Activated T-cell treated with anti-CD3 and anti-CD28 coated beads for 24 hours (primary cell): ENCODE data around the gene MAPK11.
A peak's percentile ranks its signal among the peaks of the same experiment; 100 is the strongest.

Source experiments
- DNase-seq: peaks from one replicate; pipeline ENCODE4 v3.0.0-alpha.2; 2020; ENCODE audit warnings: low read depth

MAPK11 gene

DNA sequence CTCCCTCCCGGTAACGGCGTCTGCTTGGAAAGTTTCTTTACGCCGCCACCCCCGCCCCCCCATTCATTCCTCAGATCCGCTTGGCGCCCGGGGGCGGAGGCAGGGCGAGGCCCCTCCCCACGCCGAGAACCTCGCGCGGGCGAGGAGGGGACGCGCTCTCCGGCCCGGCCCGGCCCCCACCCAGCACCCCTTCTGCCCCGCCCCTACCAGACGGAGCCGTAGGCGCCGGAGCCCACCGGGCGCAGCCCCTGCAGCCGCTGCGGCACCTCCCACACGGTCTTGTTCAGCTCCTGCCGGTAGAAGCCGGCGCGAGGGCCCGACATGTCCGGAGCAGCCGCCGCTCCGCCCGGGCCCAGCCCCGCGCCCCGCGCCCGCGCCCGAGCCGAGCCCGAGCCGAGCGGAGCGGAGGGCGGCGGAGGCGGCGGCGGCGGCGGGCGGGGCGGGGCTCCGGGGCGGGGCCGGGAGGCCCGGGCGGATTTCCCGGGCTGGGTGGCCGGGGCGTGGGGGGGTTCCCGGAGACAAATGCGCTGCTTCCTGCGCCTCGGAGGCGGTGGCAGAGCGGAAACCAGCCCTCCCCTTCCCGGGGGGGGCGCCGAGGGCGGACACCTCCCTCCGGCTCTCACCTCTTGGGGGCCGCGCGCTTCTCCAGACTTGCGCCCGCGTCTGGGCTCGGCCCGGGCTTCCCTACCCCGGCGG lies at the start of gene MAPK11:
MAPK11 (minus strand) TSS at position 411 of the 696 bp plus-strand sequence; CDS start at position 323, 88 bp downstream.
- peak; percentile 67 for DNase-seq

DNA sequence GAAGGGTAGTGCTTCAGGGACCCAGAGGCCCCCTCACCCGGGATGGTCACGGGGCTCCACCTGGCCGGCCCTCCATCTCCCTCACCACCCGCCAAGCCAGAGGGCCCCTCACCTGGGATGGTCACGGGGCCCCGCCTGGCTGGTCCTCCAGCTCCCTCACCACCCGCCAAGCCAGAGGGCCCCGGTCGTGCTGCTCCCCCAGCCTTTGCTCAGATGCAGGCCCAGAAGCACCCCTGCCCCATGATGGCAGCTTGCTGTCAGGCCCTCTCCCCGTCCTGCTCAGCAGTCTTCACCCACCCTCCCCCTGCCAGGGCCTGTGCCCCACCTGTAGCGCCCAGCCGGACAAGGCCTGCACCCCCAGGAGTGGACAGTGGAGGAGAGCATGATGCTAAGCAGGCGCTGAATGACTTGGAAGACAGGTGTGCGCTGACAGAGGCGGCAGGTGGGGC lies 49.3 kb upstream of the MAPK11 start:
- no peak for DNase-seq

DNA sequence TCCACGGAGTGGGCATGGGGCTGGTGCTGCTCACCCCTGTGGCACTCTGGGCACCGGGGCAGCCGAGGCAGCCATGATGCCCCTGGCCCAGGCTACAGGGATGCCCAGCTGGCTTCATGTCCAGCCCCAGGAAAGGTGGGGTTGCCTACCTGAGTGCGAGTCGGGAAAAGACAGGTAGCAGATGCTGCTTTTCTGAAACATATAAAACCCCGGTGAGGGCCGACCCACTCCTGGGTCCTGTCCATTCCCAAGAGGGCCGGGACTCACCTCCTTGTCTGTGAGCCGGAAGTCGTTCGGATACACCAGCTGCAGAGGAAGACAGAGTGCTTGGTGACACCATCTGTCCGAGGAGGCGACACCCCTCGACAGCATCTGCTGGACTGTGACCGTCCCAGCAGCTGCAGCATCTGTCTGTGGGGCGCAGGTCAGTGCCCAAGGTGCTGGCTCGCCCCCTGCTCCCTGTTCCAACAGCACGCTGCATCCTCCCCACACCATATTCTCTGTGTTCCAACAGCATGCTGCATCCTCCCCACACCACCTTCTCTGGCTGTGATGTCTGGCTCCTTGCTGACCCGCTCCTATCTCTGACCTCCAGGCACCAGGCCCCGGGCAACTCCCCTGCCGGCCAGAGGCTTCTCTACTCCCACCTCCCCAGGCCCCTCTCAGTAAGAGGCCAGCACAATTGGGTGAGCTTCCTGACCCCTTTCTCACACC lies 48.7 kb upstream of the MAPK11 start:
- no peak for DNase-seq

DNA sequence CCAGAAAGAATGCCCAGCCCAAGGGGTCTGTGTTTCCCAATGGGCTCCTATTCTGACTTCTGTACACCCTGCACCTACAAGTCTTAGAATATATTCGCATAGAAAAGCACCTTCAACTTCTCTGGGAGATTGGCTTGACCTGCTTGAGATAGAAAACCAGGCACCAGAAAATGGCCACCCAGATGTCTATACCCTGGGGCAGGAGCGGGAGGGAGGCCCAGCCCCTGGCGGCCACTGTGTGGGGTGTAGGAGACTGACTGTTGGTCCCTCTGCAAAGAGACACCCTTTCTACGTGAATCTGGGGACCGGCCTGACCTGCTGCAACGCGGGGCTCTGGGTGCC lies 48.1 kb upstream of the MAPK11 start:
- DNase-seq, result no peak

DNA sequence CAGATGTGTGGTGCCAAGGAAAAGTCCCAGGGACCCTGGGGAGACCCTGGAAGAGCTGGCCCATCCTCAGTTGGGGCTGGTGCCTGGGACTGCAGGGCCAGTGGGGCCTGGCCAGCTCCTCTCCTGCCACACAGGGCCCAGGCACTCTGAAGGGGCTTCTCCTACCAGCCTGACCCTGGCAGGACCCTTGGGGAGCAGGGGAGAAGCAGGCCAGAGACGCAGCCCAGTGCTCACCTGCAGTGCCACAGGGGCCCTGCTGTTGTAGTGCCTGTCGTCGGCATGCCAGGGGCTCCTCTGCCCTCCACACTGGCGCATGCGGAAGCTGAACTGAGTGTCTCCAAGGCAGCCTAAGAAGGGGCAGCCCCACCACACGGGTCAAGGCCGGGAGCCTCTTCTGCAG lies 47.5 kb upstream of the MAPK11 start:
- no peak for DNase-seq

DNA sequence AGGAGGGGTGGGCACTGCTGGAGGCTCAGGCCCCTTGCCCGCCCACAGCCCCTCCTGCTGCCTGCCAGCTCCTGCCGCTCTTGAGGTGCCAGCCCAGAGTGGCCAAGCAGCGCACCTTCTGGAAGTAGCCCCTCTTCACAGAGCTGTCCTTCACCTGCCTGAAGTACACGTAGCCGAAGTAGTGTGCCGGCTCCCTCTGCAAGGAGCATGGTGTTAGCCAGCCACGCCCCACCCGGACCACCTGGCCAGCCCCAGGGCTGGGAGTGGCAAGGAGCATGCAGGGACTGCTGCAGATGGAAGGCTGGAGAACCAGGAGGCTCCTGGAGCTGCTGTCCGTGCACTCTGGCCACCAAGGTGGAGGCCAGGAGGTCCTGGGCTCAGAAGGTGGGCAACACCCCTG lies 47.0 kb upstream of the MAPK11 start:
- DNase-seq, result no peak

DNA sequence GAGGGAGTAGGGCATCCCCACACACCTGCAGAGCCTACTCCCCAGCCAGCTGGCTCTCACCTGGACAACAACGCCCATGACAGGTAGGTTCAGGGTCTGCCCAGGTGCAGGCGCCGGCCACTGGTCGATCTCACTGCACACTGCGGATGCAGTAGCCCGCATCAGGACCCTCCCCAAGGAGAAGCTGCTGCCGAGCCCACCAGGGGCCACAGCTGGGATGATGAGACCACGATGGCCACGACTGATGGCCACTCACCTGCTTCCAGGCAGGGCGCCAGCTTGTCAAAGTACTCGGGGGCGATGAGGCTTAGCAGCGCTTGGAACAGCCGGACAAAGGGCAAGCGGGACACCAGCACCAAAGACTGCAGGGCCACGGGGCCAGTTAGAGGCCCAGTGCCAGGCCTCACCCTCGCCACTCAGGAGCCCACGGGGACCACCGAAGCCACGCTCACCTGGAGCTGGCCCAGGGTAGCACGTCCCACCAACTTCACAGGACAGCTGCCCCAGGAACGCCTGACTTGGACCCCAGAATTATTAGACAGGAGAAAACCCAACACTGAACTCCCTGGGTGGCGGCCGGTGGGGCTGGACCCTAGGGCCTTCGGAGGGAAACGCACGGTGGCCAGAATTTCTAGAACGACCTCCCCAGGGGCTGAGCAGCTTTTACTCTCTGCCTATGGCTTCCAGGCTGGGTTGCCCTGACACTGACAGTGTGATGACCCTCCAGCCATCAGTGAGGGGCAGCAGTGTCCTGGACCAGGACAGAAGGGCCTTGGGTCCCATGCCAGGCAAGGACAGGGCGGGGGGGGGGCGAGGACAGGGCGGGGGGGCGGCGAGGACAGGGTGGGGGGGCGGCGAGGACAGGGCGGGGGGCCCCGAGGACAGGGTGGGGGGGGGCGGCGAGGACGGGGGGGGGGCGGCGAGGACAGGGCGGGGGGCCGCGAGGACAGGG lies 46.2 kb upstream of the MAPK11 start:
- no peak for DNase-seq

DNA sequence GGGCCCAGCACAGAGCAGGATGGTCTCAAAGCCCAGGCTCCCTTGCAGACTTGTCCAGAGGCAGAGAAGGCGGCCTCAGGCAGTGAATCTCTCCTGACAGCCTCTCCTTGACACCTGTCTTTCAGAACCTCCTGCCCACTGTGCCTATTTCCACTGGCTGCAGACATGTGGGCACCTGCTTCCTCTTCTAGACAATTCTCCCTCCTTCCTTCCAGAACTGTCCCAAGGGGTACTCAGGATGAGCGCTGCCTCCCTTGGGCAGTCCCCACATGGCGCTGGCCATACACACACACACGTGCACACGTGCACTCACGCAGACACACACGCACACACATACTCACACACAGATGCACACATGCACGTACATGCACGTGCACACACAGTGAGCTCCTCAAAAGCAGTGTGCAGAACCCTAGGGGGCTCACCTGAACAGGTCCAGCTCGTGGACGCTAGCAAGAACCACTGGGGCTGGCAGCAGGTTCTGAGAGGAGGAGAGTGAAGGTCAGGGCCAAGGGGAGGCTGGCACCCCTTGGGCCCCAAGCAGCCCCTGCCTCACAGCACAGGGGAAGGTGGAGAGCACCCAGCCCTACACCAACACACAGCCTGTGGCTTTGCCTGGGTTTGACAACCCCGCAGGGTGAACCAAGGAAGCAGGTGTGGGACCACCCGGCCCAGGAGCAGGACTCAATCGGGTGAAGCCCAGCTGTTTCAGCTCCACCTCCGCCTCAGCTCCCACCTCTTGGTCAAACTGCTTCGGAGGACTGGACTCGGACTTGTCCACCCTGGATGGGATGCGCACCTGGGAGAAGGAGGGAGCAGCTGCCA lies 45.3 kb upstream of the MAPK11 start:
- DNase-seq, result no peak

DNA sequence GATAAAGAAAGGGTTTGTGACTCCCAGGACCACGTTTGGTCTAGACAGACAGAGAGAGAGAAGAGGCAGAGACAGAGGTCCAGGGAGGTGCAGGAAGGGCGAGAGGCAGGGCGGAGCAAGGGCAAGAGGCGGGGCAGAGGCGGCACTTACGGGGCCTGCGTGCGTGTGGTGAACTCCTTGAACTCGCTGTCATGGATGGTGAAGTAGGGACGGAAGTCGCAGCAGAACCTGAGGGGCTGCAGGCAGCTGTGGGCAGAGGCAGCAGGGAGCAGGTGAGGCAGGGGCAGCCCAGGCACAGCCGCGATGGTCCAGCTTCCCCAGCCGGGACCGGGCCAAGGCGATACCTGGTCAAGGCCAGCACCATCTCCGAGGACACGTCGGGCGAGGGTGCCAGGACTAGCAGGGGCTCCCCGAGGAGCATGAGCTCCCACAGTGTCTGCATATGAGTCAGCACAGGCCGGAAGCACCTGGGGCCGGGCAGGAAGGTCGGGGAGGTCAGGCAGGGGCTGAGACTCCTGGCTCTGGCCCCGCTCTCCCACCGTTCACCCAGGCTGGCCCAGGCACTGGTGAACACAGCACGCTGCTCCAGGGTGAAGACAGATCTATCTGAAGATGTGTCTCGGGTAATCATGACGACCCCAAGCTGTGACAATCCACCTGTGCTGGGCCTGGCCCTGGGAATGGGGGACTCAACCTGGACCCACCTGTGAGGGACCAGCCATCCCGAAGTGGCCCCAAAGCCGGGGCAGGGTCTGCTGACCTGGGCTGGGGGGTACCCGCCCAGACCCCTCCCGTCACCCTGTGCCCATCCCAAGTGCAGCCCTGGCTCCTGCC lies 44.5 kb upstream of the MAPK11 start:
- DNase-seq, result peak; percentile 71

DNA sequence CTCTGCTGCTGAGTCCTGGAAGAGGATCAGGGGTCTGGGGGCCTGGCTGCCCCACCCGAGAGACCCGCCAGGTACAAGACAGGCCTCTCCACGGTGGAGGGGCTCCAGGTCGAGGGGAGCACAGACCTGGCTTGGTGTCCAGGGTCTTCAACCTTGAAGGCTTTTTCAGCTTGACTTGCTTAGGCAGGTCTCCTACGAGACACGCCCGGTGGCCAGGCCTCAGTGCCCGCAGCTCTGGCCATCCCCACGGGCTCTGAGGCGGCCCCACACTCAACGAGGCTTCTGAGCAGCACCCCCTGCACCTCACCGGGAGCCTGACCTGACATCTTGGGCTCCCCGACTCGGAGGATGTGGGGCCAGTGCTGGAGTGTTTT lies 43.9 kb upstream of the MAPK11 start:
- DNase-seq, result no peak

DNA sequence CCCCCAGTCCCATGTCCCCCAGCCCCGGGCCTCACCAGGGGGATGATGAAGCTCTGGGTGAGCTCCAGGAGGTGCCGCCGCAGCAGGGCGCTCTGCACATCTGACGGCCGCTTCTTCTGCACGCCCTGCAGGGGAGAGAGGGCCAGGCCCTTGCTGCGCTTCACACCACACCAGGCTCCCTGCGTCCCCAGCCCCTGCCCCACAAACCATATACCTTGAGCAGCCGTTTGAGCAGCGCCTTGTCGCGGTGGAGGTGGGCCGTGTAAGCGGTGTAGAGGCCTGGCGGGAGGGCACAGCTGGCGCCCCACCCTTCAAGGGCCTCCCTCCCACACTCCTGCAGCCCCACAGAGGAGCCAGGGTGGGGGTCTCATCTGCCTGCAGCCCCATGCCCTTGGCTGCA lies 43.4 kb upstream of the MAPK11 start:
- no peak for DNase-seq

DNA sequence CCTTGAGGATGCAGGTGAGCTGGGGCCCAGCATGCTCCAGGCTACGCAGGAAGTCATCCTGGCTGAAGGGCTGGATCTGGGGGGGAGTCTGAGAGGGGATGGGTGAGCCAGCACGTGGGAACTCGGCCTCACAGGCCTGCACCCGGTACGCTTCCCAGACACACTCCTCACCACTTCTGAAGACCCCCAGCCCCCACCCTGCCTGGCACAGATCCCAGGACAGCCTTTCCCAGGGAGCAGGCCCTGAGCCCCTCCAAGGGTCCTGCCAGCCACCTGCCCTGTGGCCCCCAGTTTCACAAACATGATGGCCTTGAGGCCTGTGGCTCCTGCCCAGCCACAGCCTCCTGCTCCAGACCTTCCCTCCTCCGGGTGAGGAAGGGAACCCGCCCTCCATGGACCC lies 42.8 kb upstream of the MAPK11 start:
- DNase-seq, result no peak

DNA sequence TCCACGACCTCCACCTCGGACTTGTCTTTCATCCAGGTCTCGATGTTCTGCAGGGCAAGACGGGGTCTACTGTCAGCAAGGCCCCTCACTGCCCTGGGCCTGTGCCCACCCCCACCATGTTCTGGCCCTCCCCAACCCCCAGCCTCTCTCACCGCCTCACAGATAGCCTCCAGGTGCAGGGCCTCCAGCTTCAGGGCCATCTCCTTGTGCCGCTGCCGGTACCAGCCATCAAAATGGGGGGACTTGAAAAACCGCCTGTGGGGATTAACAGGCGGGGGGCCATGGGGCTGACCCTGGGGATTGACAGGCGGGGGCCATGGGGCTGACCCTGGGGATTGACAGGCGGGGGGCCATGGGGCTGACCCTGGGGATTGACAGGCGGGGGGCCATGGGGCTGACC lies 42.2 kb upstream of the MAPK11 start:
- DNase-seq, result no peak

DNA sequence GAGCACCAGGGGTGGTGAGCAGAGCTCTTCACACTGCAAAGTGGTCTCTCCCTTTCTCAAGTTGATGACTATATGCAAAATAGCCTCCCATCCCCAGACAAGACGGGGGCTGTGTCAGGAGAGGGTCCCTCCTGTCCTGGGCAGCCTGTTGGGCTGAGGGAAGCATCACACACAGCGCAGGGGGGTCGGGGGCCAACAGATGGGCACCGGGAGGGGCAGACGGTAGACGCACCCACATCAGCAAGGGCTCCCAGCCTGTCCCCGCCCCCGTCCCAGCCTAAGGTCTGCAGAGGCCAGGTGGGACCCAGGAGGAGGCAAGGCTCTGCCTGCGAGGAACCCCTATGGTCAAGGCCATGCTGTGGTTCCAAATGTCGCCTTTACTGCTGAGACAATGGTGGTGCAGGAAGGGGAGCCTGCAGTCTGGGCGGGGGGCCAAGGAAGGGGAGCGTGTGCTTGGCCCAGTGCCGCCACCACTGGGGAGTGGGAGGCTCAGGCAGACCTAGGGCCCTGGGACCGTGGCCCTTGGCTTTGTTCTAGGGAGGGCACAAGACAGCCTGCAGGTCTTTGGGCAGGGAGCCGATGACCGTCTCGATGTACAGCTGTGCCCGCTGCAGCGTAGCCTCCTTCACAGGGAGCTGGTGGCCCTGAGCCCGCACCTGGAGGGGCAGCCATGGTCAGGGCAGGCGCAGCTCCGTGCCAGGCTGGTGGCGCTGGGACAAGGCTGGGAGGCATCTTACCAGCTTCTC lies 41.6 kb upstream of the MAPK11 start:
- no peak for DNase-seq

DNA sequence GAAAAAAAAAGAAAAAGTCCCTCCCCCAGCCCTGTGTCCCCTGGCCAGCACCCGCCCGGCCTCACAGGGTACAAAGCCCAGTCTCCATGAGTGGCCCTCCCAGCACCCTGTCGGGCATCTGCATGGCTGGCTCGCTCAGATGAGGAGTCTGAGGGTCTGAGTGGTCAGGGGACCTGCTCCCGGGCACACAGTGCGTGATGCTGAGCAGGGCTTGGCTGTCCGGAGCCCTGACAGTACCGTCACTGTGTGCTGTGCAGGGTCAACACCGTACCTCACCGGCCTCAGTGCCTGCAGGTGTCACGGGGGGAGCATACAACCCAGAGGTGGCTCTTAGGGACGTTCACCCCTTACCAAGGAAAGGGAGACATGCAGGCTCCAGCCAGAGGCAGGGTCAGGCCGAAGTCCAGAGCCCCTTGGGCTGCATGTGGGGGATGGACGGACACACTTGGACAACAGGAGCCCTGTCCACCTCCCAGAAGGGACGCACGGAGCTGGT lies 40.8 kb upstream of the MAPK11 start:
- no peak for DNase-seq

DNA sequence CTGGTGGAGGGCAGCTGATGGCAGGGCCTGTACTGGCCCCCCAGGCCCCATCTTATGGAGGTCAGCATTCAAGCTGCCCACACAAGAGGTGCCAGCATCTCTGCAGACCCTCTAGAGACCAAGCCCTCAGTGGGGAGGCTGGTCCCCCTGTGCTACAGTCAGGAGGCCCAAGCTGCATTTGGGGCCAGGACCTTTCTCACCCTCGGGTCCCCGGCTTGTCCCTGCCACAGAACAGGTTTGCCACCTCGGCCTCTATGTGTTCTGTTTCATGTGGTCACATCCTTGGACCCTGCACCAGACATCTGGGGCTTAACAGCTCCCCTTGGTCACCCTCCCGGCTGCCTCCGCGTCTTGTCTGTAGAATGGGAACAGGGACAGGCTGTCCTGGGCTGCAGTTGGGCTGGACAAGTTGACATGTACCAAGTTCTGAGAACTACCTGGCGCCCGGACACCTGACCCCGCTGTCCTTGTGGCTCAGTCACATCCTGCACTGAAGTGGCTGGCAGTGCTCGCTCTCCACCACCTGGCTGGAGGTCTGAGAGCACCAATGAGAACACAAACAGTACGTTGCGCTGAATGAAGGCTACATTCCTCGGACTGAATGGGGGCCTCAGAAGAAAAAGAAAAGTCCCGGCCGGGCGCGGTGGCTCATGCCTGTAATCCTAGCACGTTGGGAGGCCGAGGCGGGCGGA lies 40.0 kb upstream of the MAPK11 start:
- no peak for DNase-seq

DNA sequence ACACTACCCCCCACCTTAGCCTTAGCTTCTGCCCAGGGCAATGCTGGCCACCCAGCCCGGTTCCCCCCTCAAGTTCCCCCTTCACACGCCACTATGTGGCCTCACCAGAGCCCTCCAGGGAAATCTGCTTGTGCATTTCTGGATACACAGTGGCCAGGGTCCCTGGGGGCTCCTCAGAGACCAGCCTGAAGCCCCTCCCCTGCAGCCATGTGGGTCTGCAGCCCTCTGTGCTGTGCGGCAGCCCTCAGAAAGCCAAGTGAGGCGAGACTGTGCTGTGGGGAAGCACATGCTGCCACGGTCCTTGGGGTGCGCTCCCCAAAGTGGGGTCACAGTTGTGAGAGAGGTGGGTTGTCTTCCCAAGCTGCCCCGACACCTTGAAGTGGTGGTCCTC lies 39.4 kb upstream of the MAPK11 start:
- DNase-seq, result no peak

DNA sequence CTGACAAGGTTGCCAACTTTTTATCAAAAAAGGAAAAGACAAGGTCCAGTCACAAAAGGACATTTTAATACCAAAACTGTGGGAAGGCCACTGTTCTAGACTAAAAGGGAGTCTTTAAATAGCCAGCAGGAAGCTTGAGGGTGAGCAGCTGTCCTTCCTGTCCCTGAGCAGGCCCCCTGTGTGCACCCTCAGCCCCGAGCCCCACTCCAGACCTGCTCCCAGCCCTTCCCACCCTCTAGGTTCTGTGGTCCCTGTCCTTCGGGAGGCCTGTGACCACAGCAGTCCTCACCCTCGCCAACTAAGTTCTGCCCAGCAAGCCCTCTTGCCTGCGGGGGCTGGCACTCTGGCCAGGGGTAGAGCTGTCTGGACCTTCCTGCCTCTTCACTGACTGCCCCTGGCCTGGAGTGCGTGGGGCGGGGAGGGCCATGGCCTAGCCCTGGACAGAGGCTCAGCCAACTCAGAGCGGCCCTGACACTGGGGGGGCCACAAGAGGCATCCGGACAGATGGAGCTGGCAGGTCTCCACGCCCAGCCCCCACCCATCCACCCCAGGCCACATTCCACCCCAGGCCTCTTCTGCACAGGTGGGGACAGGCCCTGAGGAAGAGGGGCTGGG lies 38.9 kb upstream of the MAPK11 start:
- no peak for DNase-seq

DNA sequence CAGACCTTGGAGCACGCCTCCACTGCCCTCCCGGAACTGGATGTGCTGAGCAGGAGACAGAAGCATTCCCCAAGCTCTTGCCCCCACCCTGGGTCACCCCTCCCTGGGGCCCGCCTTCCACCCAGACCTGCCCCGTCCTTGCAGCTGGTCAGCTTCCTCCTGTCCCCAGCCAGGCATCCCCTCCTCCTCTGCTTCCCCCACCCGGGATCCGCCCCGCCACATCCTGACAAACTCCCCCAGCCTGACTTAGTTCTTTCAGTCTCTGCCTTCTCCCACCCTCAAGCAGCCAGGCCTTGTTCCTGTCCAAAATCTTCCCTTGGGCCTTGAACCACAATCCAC lies 38.4 kb upstream of the MAPK11 start:
- no peak for DNase-seq
